Activated CD4-positive, alpha-beta T cell treated with anti-CD3 and anti-CD28 coated beads, Interleukin-2, amount 10 ng/mL, durations not matched to agents 7 days and 5 days (primary cell): ENCODE results near the gene USP44. TPM values are rescaled to one million over a fixed set of nuclear protein-coding genes. Genes with fewer than 3 reads are reported as not detected.

Source experiments
- CTCF ChIA-PET: fragments of 350-600 bp; sonication (Branson Sonifier 250); formaldehyde crosslinking; loops from one replicate; lab custom pipeline; 2021; ENCODE audit warnings: antibody characterized with exemption; lab: Charles Lee
- POLR2A ChIA-PET: fragments of 350-600 bp; sonication (Branson Sonifier 250); formaldehyde crosslinking; loops from one replicate; lab custom pipeline; 2021; ENCODE audit warnings: antibody characterized with exemption; lab: Charles Lee
- DNase-seq: peaks from one replicate; pipeline ENCODE4 v3.0.0-alpha.2; 2020
- H3K27ac Mint-ChIP-seq: one replicate; pipeline ENCODE4 v1.8.0; 2021; ENCODE audit warnings: mild to moderate bottlenecking, moderate library complexity, mixed read lengths
- H3K27me3 Mint-ChIP-seq: one replicate; pipeline ENCODE4 v1.8.0; 2021; ENCODE audit warnings: mixed read lengths
- H3K36me3 Mint-ChIP-seq: one replicate; pipeline ENCODE4 v1.8.0; 2021; ENCODE audit warnings: low read depth, mixed read lengths
- H3K4me1 Mint-ChIP-seq: one replicate; pipeline ENCODE4 v1.8.0; 2021; ENCODE audit warnings: mixed read lengths
- H3K4me3 Mint-ChIP-seq: one replicate; pipeline ENCODE4 v1.8.0; 2021; ENCODE audit warnings: mild to moderate bottlenecking, moderate library complexity, mixed read lengths
- H3K9me3 Mint-ChIP-seq: one replicate; pipeline ENCODE4 v1.8.0; 2021; ENCODE audit warnings: mixed read lengths
- total RNA-seq, 2 experiments: library from RNA; stranded (reverse); gene quantifications; one replicate each; pipeline ENCODE4 v1.2.3, GENCODE V29; 2021

USP44 gene
- 1 to 10 TPM; 2.9 to 3.7 TPM for total RNA-seq

DNA sequence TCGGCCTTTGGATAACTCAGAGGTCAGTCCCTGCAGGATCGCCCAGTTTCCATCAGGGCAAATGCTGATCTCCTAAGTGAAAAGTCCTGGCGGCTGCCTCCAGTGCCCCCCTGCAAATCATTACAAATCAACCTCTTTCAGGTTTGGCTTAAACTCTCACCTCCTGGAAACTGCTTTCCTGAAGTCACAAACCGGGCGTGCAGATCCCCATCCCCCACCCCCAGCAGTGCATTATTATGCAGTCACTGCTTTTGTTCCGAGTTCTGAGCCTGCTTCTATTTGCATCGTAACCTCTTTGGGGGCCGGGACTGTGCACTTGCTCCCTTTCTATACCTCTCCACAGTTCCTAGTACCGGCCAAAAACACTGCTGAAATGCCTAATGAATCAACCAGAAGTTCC lies at the start of gene USP44:
Gene USP44, minus strand, starts transcription at position 172 of the 400 bp plus-strand sequence. CDS start 17,220 bp downstream, outside the sequence.
- peaks cover 23% of the 10 kb centered on the region for H3K27me3 Mint-ChIP-seq
- H3K9me3 Mint-ChIP-seq: peaks cover 3% of the 10 kb centered on the region
- no peak within 1 kb of the TSS for H3K27ac Mint-ChIP-seq
- H3K4me1 Mint-ChIP-seq: peaks cover 53% of the 10 kb centered on the region
- CTCF ChIA-PET: interaction anchor here (0.5 to 1.1 kb wide), 2 partner anchors 12 to 222 kb away, joined by 3 read pairs; no protein-coding TSS in a partner anchor
- no peak for DNase-seq
- POLR2A ChIA-PET: no interaction called here
- no peaks in the 10 kb centered on the region for H3K36me3 Mint-ChIP-seq
- peak within 1 kb of the TSS; percentile 14 for H3K4me3 Mint-ChIP-seq

- Mint-ChIP-seq H3K27ac (no peak overlapping the region), H3K9me3 (no peaks in the 10 kb centered on the region), H3K27me3 (peaks cover 4% of the 10 kb centered on the region), H3K4me3 (no peak overlapping the region), H3K4me1 (no peaks in the 10 kb centered on the region), H3K36me3 (no peaks in the 10 kb centered on the region)
- POLR2A ChIA-PET: no interaction called here
- no peak for DNase-seq
- CTCF ChIA-PET: no interaction called here
Measured at GRCh38 chr12:95600567-95600966, 49.3 kb upstream of the USP44 start.

DNA sequence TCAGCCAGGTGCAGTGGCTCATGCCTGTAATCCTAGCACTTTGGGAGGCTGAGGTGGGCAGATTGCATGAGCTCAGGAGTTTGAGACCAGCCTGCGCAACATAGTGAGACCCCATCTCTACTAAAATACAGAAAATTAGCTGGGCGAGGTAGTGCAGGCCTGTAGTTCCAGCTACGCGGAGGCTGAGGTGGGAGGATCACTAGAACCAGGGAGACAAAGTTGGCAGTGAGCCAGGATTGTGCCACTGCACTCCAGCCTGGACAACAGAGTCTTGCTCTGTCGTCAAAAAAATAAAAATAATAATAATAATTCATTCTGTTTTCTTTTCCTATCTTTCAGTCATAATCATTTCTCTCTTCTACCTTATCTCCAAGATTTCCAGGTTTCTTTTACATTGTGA lies 48.6 kb upstream of the USP44 start:
- H3K27me3 Mint-ChIP-seq: peaks cover under 1% of the 10 kb centered on the region
- no peak overlapping the region for H3K4me3 Mint-ChIP-seq
- no peak overlapping the region for H3K27ac Mint-ChIP-seq
- H3K9me3 Mint-ChIP-seq: no peaks in the 10 kb centered on the region
- no peak for DNase-seq
- no peaks in the 10 kb centered on the region for H3K4me1 Mint-ChIP-seq
- H3K36me3 Mint-ChIP-seq: no peaks in the 10 kb centered on the region
- ChIA-PET CTCF (interaction anchor here (0.9 kb wide), 1 partner anchor 526 kb away, joined by 3 read pairs; the partner anchor contains the start of gene NR2C1), POLR2A (no interaction called here)

- POLR2A ChIA-PET: no interaction called here
- H3K4me3 Mint-ChIP-seq: no peak overlapping the region
- H3K9me3 Mint-ChIP-seq: no peaks in the 10 kb centered on the region
- DNase-seq: no peak
- H3K27ac Mint-ChIP-seq: no peak overlapping the region
- H3K27me3 Mint-ChIP-seq: peaks cover 5% of the 10 kb centered on the region
- no peaks in the 10 kb centered on the region for H3K4me1 Mint-ChIP-seq
- CTCF ChIA-PET: interaction anchor here (0.9 kb wide), 1 partner anchor 11 kb away, joined by 3 read pairs; no protein-coding TSS in a partner anchor
- no peaks in the 10 kb centered on the region for H3K36me3 Mint-ChIP-seq
Measured at GRCh38 chr12:95594136-95594535, 42.9 kb upstream of the USP44 start.

GRCh38 chr12:95593266-95593871 lies 42.1 kb upstream of the USP44 start:
- POLR2A ChIA-PET: interaction anchor here (0.6 kb wide), 1 partner anchor 1139 kb away, joined by 3 read pairs; no protein-coding TSS in a partner anchor

DNA sequence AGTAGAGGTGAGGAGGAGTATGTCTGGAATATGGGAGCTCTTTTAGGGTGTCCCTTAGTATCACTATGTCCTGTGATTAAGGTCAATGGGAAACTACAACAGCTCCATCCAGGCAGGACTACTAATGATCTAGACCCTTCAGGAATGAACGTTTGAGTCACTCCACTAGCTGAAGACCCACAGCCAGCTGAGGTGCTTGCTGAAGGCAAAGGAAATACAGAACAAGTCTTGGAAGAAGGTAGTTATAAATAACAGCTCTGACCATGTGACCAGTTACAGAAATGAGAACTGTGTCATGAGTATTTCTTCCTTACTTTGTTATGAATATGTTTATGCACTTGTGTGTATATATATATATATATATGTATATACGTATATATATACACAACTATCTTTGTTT lies 40.5 kb upstream of the USP44 start:
- Mint-ChIP-seq H3K27me3 (peaks cover 11% of the 10 kb centered on the region), H3K4me3 (no peak overlapping the region), H3K4me1 (no peaks in the 10 kb centered on the region), H3K36me3 (no peaks in the 10 kb centered on the region), H3K9me3 (no peaks in the 10 kb centered on the region), H3K27ac (no peak overlapping the region)
- CTCF ChIA-PET: no interaction called here
- no peak for DNase-seq
- POLR2A ChIA-PET: no interaction called here

More at GRCh38 chr12:95593266-95593871, 42.1 kb upstream of the USP44 start:
- no peak overlapping the region for H3K4me3 Mint-ChIP-seq
- no peaks in the 10 kb centered on the region for H3K36me3 Mint-ChIP-seq
- no peaks in the 10 kb centered on the region for H3K4me1 Mint-ChIP-seq
- peaks cover 9% of the 10 kb centered on the region for H3K27me3 Mint-ChIP-seq
- H3K27ac Mint-ChIP-seq: no peak overlapping the region
- no peak for DNase-seq
- H3K9me3 Mint-ChIP-seq: no peaks in the 10 kb centered on the region
- CTCF ChIA-PET: interaction anchor here (0.9 kb wide), 1 partner anchor 10 kb away, joined by 3 read pairs; no protein-coding TSS in a partner anchor

DNA sequence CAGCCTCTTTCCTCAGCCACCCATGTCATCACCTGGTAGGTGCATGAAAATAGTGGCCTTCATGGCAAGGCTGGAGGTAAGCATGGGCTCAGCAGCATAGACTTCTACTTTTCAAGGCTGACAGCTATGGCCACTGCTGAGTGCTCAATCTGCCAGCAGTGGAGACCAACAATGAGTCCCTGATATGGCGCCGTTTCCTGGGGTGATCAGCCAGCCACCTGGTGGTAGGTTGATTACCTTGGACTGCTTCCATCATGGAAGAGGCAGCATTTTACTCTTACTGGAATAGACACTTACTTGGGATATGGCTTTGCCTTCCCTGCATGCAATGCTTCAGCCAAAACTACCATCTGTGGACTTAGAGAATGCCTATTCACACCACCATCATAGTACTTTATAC lies 39.5 kb upstream of the USP44 start:
- no peak for DNase-seq
- ChIA-PET POLR2A (no interaction called here), CTCF (no interaction called here)
- Mint-ChIP-seq H3K27me3 (peaks cover 11% of the 10 kb centered on the region), H3K36me3 (no peaks in the 10 kb centered on the region), H3K27ac (no peak overlapping the region), H3K4me1 (no peaks in the 10 kb centered on the region), H3K9me3 (no peaks in the 10 kb centered on the region), H3K4me3 (no peak overlapping the region)

DNA sequence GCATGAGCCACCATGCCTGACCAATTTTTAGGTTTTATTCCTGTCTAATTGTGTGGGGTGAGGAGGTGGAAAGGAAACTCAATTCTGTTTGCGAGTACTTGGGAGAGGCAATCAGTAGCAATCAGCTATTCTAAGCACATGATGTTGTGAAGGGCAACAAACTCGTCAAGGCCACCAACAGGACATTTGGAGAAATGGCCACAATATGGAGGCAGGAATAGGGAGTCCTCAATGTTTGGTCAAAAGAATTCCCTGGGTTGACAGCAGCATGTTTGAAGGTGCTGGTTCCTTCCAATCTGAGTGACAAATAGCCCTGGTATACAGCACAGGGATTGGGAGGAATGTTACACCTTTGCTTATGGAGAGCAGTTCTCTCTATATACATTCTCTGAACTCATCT lies 32.7 kb upstream of the USP44 start:
- Mint-ChIP-seq H3K4me1 (no peaks in the 10 kb centered on the region), H3K27me3 (peaks cover 12% of the 10 kb centered on the region), H3K9me3 (no peaks in the 10 kb centered on the region), H3K27ac (no peak overlapping the region), H3K4me3 (no peak overlapping the region), H3K36me3 (no peaks in the 10 kb centered on the region)
- CTCF ChIA-PET: interaction anchor here (1.3 kb wide), 1 partner anchor 10 kb away, joined by 3 read pairs; no protein-coding TSS in a partner anchor
- DNase-seq: no peak
- POLR2A ChIA-PET: no interaction called here

DNA sequence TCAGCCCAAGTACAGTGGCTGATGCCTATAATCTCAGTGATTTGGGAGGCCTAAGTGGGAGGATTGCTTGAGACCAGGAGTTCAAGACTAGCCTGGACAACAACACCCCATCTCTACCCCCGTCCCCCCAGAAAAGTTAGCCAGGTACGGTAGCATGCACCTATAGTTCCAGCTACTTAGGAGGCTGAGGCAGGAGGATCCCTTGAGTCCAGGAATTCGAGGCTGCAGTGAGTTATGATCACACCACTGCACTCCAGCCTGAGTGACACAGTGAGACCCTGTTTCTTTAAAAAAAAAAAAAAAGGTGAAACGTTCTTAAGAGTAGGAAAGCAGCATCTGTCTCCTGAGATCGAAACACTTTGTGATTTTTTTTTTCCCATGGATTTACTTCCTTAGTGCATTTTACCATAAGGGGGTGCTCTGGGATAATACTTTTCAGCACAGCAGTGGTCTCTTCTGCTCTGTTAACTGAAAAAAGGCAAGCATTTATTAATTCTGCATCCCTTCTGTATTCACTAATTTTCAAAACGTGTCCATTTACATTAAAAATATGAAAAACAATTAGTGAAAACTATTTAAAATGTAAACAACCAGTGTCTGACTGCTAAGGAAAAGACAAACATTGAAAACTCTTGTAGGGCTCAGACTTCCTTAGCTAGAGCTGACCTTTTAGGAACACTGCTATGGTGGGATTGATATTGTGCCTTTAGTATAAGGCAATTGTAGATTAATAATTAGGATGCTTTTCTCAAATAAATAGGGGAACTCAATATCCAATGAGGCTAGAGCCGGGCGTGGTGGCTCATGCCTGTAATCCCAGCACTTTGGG lies 31.2 kb upstream of the USP44 start:
- H3K27me3 Mint-ChIP-seq: peaks cover 11% of the 10 kb centered on the region
- H3K27ac Mint-ChIP-seq: no peak overlapping the region
- no peaks in the 10 kb centered on the region for H3K9me3 Mint-ChIP-seq
- ChIA-PET POLR2A (no interaction called here), CTCF (interaction anchor here (1.0 to 1.3 kb wide), 2 partner anchors 11 kb away, joined by 3 read pairs; no protein-coding TSS in a partner anchor)
- no peaks in the 10 kb centered on the region for H3K36me3 Mint-ChIP-seq
- no peak overlapping the region for H3K4me3 Mint-ChIP-seq
- no peaks in the 10 kb centered on the region for H3K4me1 Mint-ChIP-seq
- no peak for DNase-seq

- POLR2A ChIA-PET: no interaction called here
- peaks cover 28% of the 10 kb centered on the region for H3K27me3 Mint-ChIP-seq
- no peak for DNase-seq
- no peak overlapping the region for H3K27ac Mint-ChIP-seq
- H3K36me3 Mint-ChIP-seq: no peaks in the 10 kb centered on the region
- H3K9me3 Mint-ChIP-seq: no peaks in the 10 kb centered on the region
- CTCF ChIA-PET: no interaction called here
- peaks cover 2% of the 10 kb centered on the region for H3K4me1 Mint-ChIP-seq
- no peak overlapping the region for H3K4me3 Mint-ChIP-seq
Measured at GRCh38 chr12:95577820-95578219, 26.5 kb upstream of the USP44 start.

DNA sequence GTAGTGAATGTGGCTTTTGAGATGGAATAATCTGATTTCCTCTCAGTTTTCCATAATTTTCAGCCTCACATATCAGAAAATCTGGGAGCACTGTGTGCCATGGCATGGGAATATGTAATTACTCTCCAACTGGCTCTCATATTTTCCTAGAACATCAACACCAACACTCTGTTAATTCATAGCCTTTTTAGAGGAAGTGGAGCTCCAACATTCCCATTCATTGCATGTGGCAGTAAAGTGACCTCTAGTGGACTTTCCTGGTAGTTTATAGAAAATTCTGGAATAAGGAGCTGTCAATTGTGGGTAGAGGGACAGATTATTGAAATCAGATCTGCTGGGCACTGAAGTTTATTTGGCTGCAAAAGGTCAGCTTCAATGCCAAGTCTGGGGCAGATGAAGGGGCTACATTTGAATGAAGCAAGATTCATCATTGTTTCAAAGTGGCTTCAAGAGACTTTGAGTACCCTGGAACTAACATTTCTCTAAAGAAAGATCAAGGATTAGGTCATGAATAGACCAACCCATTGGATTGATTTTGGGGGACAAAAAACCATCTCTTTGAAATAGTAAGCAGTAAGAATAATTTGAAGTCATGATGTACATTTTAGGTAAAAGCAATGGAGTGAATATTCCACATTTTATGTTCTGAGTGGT lies 23.6 kb upstream of the USP44 start:
- H3K4me1 Mint-ChIP-seq: peaks cover 9% of the 10 kb centered on the region
- peaks cover 26% of the 10 kb centered on the region for H3K27me3 Mint-ChIP-seq
- ChIA-PET POLR2A (no interaction called here), CTCF (interaction anchor here (0.6 kb wide), 1 partner anchor 39 kb away, joined by 3 read pairs; no protein-coding TSS in a partner anchor)
- no peak for DNase-seq
- no peaks in the 10 kb centered on the region for H3K9me3 Mint-ChIP-seq
- H3K27ac Mint-ChIP-seq: no peak overlapping the region
- H3K36me3 Mint-ChIP-seq: no peaks in the 10 kb centered on the region
- no peak overlapping the region for H3K4me3 Mint-ChIP-seq

- Mint-ChIP-seq H3K4me1 (peaks cover 9% of the 10 kb centered on the region), H3K9me3 (no peaks in the 10 kb centered on the region), H3K27ac (no peak overlapping the region), H3K27me3 (peaks cover 25% of the 10 kb centered on the region), H3K4me3 (no peak overlapping the region), H3K36me3 (no peaks in the 10 kb centered on the region)
- CTCF ChIA-PET: no interaction called here
- POLR2A ChIA-PET: no interaction called here
- no peak for DNase-seq
Measured at GRCh38 chr12:95573951-95574576, 22.8 kb upstream of the USP44 start.
